ENCODE results near the gene CYTH2. TPM values are rescaled to one million over a fixed set of nuclear protein-coding genes. Genes with fewer than 3 reads are reported as not detected.
"Not testable (repeated sequence)": the region's sequence is repeated elsewhere in the genome, so short reads cannot be mapped to it uniquely, and the experiment has no call there.

The CYTH2 gene
- total and polyA plus RNA-seq, 11 donors = 12.3 to 55.3 (median 31.0) TPM

DNA sequence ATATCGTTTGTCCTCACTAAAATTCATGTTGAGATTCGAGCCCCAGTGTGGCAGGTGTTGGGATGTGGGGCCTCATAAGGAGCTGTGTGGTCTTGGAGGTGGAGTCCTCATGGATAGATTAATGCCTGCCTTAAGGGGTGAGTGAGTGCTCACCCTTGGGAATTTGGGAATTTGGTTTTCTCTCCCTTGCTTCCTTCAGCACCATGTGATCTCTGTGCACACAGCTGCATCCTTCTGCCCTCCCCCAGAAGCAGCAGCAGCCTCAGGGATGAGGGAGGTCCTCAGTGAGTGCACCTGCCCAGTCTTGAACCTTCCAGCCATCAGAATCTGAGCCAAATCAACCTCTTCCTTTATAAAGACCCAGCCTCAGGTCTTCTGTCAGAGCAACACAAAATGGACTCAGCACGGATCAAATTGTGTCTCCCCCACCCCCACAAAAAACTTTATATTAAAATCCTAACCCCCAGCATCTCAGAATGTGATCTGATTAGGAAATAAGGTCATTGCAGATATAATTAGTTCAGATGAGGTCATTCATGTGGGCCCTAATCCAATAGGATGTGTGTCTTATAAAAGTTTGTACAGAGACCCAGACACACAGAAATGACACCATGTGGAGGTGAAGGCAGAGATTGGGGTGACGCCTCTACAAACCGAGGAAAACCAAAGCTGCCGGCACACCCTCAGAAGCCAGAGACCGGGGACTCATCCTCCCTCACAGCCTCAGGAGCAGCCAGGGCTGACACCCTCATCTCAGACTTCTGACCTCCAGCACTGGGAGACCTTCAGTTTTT is 12.9 kb downstream of the CYTH2 start:
- 31 to 57% (median 50%) methylated on average over 7 of the region's 7 CpGs for WGBS, 4 donors
- no peaks in the 10 kb centered on the region for H3K27me3 ChIP-seq
- peaks cover 0 to 27% (median 19%) of the 10 kb centered on the region in 12 donors for H3K4me1 ChIP-seq
- intact Hi-C loops (cut with DNase I) = no loop called here
- peak in 1 of 4 donors; percentile 4 for ATAC-seq
- no peaks in the 10 kb centered on the region for H3K9me3 ChIP-seq
- peaks cover 0 to 23% (median 20%) of the 10 kb centered on the region in 9 donors for H3K36me3 ChIP-seq
- TF ChIP-seq CTCF (IDR thresholded peaks at IDR 0.05) (no peak), POLR2A (IDR thresholded peaks at IDR 0.05) (no peak)
- DNase-seq = peak in 2 of 5 donors; percentile 14 to 31
- peak overlapping the region in 3 of 12 donors; percentile 11 to 25 (median 13) for H3K27ac ChIP-seq
- no peak overlapping the region for H3K4me3 ChIP-seq

- H3K27ac ChIP-seq = no peak overlapping the region
- no peak overlapping the region for H3K4me3 ChIP-seq
- H3K27me3 ChIP-seq = no peaks in the 10 kb centered on the region
- WGBS, 4 donors = 44 to 100% (median 74%) methylated on average over 1 to 3 of the region's 3 CpGs
- H3K4me1 ChIP-seq = peaks cover 0 to 36% (median 23%) of the 10 kb centered on the region in 12 donors
- H3K9me3 ChIP-seq = no peaks in the 10 kb centered on the region
- intact Hi-C loops (cut with DNase I) = no loop called here
- ATAC-seq = no peak
- TF ChIP-seq CTCF (IDR thresholded peaks at IDR 0.05) (no peak), POLR2A (IDR thresholded peaks at IDR 0.05) (no peak)
- peak in 1 of 5 donors; percentile 13 for DNase-seq
- peaks cover 0 to 11% (median 7%) of the 10 kb centered on the region in 9 donors for H3K36me3 ChIP-seq
These were observed 14.1 kb downstream of the CYTH2 start for GRCh38 chr19:48483301-48483700.

GRCh38 chr19:48484247-48484893 is 15.2 kb downstream of the CYTH2 start:
- DNase-seq (no peak), ATAC-seq (no peak)
- 80 to 85% (median 83%) methylated on average over 16 of the region's 16 CpGs for WGBS, 4 donors
- no peak overlapping the region for H3K4me3 ChIP-seq
- H3K9me3 ChIP-seq = no peaks in the 10 kb centered on the region
- no peak for TF ChIP-seq CTCF (IDR thresholded peaks at IDR 0.05)
- no peak overlapping the region for H3K27ac ChIP-seq
- intact Hi-C loops (cut with DNase I) = no loop called here
- H3K36me3 ChIP-seq = peaks cover 0 to 3% (median under 1%) of the 10 kb centered on the region in 9 donors
- no peaks in the 10 kb centered on the region for H3K27me3 ChIP-seq
- H3K4me1 ChIP-seq = peaks cover 0 to 38% (median 23%) of the 10 kb centered on the region in 12 donors

DNA sequence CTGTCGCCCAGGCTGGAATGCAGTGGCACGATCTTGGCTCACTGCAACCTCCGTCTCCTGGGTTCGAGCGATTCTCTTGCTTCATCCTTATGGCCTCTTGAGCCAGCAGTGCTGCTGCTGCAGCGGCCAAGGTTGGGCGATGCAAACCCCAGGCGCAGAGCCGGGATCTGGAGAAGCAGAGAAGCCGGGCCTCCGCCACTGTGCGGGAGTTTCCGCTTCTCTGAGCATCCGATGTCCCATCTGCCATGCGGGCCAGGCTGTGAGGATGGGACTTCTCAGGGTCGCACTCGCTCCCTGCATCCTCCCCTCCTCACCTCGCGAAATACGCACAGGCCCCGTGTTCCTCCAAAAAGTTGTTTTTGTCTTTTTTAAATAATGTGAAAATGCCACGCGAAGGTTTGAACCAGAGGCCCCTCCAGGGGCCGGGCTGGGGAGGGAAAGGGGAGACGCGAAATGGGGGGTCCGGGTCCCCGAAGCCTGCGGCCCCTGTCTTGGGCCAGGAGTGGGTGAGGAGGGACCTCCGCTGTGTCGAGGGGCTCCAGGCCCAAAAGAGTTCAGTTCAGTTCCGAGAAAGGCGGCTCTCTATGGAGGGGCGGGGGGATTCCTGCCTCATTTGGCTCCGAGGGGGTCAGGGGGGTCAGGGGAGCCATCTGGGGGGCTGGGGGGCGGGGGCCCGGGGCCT is 15.9 kb downstream of the CYTH2 start:
- Histone ChIP-seq H3K4me1 (peaks cover 0 to 38% (median 23%) of the 10 kb centered on the region in 12 donors), H3K4me3 (no peak overlapping the region), H3K27me3 (peaks cover 0 to 2% (median 0%) of the 10 kb centered on the region in 9 donors), H3K9me3 (no peaks in the 10 kb centered on the region), H3K27ac (no peak overlapping the region), H3K36me3 (no peaks in the 10 kb centered on the region)
- TF ChIP-seq CTCF (IDR thresholded peaks at IDR 0.05) (no peak), POLR2A (IDR thresholded peaks at IDR 0.05) (no peak)
- intact Hi-C loops (cut with DNase I) = no loop called here
- ATAC-seq (no peak), DNase-seq (no peak)
- WGBS, 4 donors = 80 to 87% (median 82%) methylated on average over 35 to 37 of the region's 37 CpGs

GRCh38 chr19:48486706-48487105 is 17.5 kb downstream of the CYTH2 start:
- intact Hi-C loops (cut with DNase I); H3K4me3 ChIP-seq; H3K27ac ChIP-seq; H3K9me3 ChIP-seq; H3K36me3 ChIP-seq; ATAC-seq; DNase-seq: not testable (repeated sequence)
- WGBS, 4 donors = 83 to 96% (median 89%) methylated on average over 10 of the region's 10 CpGs
- H3K27me3 ChIP-seq = peaks cover 0 to 14% (median 0%) of the 10 kb centered on the region in 9 donors
- peaks cover 0 to 39% (median 13%) of the 10 kb centered on the region in 12 donors for H3K4me1 ChIP-seq
